Cerebellar cortex (tissue), 1 donor: ENCODE results near the gene SLC1A2.
A peak's percentile ranks its signal among the peaks of the same experiment; 100 is the strongest.

Experiments
- DNase-seq: peaks from one replicate; pipeline ENCODE4 v3.0.0-alpha.2; 2015; ENCODE audit warnings: low spot score

The SLC1A2 gene

DNA sequence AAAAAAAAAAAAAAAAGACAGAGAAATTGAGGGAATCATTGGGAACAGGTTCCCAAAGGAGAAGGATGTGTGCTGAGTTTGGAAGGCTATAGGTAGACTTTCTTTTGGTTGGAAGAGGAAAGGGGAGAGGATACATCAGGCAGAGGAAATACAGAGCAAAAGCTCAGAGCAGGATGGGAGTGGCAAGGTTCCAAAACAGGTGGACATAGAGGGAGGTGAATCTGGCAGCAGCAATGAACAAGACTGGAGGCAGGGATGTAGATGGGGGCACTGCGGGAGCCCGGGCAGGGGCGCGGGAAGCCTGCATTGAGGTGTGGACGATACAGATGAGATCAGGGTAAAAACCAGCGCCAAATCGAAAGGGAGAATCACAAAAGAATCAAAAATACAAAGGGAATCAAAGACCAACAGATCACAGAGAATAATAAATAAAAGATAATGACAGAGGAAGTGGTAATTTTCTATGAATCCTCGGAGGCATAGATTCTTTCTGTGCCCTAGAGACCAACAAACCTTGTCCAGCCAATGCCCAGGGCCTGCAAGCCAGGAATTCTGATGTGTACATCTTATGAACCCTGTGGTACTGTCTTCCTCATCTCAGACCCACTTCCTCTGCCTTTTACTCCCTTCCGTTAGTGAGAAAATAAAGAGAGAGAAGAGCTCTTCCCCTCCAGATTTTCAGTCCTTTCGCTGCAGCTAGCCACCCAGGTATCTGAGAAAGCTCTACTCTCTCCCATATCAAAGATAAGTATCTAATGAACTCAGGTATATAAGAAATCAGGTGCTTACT is 70.3 kb downstream of the SLC1A2 start:
- DNase-seq: peak; percentile 69

DNA sequence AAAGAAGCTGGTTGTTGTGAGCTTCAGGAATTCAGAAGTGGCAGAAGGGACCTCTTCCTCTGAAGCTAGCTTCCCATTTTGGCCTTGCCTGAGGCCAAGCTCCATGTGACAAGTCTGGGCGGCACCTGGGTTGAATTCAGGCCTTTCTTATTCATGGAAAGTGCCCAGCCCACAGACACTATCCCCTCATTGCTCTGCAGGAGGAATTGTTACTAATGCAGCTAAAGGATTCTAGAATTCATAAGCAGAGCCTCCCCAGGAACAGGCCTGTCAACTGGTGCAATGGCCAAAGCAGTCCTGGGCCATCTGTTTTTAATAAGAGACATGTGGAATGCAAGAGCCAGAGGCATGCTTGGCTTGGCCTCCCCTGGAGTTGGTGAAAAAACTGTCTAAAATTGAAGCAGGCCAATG is 71.4 kb downstream of the SLC1A2 start:
- peak; percentile 90 for DNase-seq

DNA sequence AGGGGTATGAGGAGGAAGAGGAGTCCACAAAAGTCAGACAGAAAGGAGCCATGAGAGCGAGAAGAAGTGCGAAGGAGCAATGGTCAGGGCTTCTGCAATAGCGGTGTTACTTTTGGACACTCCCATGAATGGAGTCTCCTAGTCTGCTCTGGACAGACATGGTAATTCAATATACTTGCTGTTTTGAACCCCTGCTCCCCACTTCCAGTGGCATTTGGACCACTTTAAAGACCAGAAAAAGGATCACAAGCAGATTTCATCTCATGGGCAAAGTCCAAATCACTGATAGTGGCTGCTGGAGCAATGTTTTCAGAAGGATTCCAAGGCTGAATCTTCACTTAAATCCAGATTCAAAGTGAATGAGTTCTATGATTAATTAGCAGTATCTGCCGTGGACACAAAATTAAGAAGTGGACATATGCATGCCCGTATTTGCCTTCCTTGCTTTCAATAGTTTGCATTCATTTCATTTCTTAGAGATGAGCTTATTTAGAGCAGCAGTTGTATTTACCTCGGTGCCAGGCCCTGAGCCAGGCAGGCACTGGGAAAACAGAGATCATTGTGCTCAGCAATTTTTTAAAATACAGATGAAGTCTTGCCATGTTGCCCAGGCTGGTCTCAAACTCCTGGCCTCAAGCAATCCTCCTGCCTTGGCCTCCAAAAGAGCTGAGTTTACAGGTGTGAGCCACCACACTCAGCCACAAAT is 72.0 kb downstream of the SLC1A2 start:
- DNase-seq: no peak

- DNase-seq: no peak
These were observed 72.7 kb downstream of the SLC1A2 start for GRCh38 chr11:35346472-35347156.

GRCh38 chr11:35344681-35345574 is 74.4 kb downstream of the SLC1A2 start:
- DNase-seq: no peak

DNA sequence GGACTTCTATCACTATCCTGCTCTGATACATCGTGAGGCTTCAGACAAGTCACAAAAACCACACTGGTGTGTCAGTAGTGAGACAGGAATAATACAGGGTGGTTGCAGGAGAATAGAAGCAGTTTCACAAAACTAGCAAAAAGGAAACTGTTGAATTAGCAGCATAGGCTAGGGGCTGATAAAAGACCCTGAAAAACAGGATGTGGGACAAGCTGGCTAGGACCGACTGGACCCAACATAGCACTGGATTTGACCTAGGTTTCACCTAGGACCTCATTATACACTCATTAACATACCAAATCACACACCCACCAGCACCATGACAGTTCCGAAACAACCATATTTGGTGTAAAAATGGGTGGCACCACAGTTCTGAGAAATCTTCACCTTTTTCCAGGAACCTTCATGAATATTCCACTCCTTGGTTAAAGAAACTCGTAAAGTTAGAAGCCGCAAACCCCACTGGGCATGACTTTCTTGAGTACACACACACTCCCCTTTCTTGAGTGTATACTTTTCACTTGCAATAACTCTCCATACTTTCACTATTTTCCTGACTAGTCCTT is 76.2 kb downstream of the SLC1A2 start:
- DNase-seq: no peak

GRCh38 chr11:35340715-35341114 is 78.6 kb downstream of the SLC1A2 start:
- no peak for DNase-seq

DNA sequence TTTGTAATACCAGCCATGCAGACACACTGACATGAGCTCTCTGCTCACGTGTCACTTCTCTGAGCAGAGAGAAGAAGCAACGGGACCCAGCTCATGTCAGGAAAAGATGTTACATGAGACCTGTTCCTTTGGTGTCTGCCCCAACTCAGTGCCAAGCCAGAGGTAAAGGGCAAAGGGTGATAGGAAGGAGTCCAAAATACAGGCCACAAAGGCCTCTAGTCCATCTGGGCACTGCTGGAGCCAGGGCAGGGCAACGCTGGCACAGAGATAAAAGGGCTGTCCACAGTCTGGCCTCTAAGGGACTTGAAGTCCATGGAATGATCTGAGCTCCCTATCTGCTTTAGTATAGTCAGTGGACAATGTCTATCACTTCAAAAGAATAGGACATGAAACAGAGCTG is 79.3 kb downstream of the SLC1A2 start:
- DNase-seq: no peak

DNA sequence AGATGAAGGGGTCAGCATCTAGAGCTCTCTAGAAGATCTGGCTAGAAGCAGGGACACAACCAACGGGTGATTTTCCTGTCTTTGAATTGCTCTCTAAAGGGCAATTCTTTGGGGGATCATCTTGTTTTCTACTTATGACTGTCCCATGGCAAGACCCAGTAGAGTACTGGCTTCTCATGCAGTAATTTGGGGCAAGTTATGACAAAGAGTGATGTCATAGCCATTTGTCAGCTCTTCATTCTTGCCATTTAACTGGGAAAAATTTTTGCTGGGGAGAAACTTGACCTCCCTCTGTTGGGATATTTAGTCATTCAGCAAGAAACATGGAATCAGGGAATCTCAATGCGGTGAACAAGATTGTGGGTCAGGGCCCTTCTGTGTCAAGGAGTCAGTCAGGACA is 80.4 kb downstream of the SLC1A2 start:
- no peak for DNase-seq

DNA sequence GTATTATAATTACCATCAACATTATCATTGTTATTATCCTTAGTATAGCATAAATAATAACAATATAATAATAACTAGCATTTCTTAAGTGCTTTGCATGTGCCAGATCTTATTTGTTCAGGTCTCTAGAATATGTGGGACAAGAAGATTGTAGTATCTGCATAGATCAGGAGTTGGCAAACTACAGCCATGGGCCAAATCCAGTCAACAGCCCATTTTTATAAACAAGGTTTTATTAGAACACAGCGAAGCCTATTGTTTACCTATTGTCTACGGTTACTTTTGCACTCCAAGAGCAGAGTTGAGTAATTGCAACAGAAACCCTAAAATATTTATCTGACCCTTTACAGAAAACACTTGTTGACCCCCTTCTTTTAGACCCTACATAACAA is 81.4 kb downstream of the SLC1A2 start:
- DNase-seq: no peak

GRCh38 chr11:35337136-35337913 is 82.0 kb downstream of the SLC1A2 start:
- DNase-seq: no peak

DNA sequence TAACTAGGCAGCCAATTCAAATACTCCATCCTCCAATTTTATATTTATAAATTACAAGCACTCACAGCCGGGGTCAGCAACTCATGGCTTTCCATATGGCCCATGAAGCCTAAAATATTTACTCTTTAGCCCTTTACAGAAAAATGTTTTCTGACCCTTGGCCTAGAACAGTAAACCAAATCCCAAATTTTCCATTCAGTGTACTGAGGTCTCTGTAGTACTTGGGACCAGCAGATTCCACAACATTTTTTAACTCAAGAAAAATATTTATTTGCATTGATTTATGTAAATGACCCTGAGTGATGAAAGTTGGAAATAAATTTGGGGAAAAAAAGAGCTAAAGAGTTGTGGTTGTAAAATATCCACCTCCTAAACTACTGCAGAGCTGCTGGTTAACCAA is 82.6 kb downstream of the SLC1A2 start:
- DNase-seq: no peak

DNA sequence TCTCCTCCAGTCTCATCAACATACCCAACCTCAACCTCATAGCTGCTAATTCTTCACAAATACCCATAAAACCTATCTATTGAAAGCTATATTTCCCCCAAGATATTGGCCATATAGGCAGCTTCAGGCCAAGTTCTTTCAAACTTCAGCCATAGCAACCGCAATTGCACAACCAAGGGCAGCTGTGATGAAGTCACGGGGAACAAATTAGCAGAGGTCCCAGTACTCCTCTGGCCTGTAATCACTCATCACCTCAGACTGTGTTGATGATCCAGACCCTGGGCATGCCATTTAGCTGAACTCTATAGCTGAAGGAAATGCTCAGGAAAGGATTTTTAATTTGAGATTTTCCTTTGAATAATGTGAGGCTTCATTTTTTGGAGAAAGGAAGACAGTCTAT is 84.1 kb downstream of the SLC1A2 start:
- no peak for DNase-seq

DNA sequence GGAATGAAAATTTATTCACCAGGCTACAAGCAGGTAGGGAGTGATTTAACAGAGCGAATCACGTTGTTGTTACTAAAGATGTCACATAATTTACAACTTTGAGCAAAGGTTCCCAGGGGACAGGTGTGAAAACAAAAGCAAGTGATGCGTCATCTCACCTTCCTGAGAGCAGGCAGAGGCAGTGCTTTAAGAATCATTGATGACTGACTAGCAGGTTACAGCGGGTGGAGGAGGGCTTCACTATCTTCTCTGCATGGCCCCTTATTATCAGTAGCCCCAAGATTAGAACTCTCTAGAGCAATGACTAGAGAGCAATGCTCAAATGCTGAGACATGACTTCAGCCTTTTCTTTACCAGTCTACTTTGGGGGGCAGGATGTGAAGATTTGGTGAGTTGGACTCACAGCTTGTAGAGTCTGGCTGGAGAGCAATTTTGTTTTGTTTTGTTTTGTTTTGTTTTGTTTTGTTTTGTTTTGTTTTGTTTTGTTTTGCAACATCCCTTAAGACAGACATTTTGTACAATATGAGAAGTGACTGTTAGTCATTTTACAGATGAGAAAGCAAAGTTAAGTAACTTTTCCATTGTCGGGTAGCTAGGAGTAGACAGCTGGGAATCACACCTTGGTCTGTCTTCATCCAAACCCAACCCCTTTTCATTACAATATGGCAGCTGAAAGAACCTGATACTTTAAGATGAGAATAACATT is 84.8 kb downstream of the SLC1A2 start:
- DNase-seq: no peak

- DNase-seq: no peak
These were observed 86.8 kb downstream of the SLC1A2 start for GRCh38 chr11:35332524-35332923.

- DNase-seq: no peak
These were observed 88.4 kb downstream of the SLC1A2 start for GRCh38 chr11:35330931-35331330.

DNA sequence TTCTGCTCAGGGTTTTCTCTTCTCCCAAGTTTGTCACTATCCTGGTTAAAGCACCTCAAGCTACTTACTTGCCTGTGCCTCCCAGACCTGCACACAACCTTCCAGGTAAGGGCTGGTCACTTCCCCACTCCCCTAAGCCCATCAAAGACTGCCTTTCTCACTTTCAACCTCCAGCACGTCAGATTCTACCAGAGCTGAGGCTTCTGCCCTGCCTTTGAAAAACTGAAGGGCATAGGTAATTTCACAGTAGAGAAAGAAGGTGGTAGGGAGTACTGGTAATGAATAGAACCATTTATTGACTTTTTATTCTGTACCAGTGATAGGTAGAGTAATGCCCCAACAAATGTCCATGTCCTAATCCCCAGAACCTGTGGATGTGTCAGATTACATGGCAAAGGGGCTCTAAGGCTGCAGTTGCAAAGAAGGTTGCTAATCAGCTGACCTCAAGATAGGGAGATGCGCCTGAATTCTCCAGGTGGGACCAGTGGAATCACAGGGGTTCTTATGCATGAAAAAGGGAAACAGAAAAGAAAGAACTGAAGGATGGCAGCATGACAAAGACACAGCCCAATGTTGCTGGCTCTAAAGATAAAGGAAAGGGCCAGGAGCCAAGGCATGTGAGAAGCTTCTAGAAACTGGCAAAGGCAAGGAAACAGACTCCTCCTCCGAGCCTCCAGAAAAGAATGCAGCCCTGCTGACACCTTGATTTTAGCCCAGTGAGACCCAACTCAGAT is 89.0 kb downstream of the SLC1A2 start:
- no peak for DNase-seq

DNA sequence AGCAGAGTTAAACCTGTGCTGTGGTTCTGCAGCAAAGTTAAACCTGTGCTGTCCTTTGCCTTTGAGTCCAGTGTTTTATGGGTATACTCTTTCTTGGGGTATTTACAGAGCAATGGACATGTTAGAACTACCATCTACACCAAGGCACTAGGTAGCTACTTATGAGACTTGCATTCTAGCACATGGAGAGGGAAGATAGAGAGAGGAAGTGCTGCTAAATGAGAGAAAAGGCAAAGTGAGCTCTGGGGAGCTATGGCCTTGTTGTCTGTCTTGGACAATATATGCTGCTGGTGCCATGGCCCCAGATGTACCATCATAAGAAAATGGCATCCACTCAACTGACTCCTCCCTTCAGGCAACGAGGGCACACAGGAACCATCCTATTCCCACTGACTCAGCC is 91.5 kb downstream of the SLC1A2 start:
- no peak for DNase-seq

DNA sequence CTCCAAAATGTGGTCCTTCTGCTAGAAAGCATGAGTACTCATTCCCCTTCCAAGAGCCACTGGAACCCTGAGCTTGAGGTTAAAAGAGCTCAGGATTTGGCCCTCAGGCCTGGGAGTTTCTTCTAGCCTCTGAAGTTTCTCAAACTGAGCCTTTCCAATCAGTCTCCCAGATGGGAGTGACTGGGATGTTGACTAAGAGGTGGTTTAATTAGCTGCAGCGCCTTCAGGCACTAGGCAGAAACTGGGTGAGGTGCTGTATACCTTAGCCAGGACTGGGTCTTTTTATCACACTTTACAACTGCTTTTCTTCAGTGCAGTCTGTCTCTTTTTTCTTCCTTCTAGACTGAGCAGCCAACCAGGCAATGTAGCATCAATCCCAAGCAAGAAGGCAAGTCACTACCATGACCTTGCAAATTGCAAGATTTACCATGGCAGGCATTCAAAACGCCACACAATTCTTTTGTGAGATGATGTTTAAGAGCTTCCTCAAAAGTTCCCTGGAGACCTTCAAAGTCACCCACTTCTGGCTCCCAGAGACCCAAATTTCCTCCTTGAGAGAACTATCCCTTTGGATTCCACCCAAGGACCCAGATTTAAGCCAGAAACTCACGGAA is 93.0 kb downstream of the SLC1A2 start:
- no peak for DNase-seq
